Endothelial cell of umbilical vein (primary cell): ENCODE data around the gene ZER1. TPM values are rescaled to one million over a fixed set of nuclear protein-coding genes. Genes with fewer than 3 reads are reported as not detected.

ENCODE experiments used
- BruUV-seq: library from RNA; stranded (reverse); fragments of 400-500 nt; replicated peaks from 2 replicates; lab custom pipeline; 2021; lab: Mats Ljungman, UMichigan
- CTCF ChIA-PET: fragments of 300-600, 350-600 bp; sonication (Branson Sonifier 250); formaldehyde crosslinking; loops from one replicate; lab custom pipeline; 2021; ENCODE audit warnings: antibody characterized with exemption, inconsistent platforms; lab: Charles Lee
- POLR2A ChIA-PET: fragments of 300-600, 350-600 bp; sonication (Branson Sonifier 250); formaldehyde crosslinking; loops from one replicate; lab custom pipeline; 2021; ENCODE audit warnings: antibody characterized with exemption, inconsistent platforms; lab: Charles Lee
- DNase-seq: peaks from one replicate; pipeline ENCODE4 v3.0.0-alpha.2; 2011; ENCODE audit warnings: low read depth, low spot score
- FAIRE-seq: peaks from 2 replicates; lab custom pipeline; 2011; peaks lifted over from hg19 to GRCh38; lab: Jason Lieb, UNC
- H2AFZ ChIP-seq: 2 replicates; pipeline ENCODE4 v1.6.0; 2012; ENCODE audit warnings: low read depth, low read length, control low read depth, inconsistent platforms
- H3K27ac ChIP-seq: 2 replicates; pipeline ENCODE4 v1.5.1; 2011; ENCODE audit warnings: low read depth, mild to moderate bottlenecking, control low read depth, low read length, moderate library complexity; ENCODE audit not compliant: insufficient read depth
- H3K27me3 ChIP-seq, 2 experiments: 2 replicates each; pipeline versions ENCODE4 v1.6.0 to v1.6.1; 2011; ENCODE audit warnings: low read length in 2 of 2, mixed read lengths in 1 of 2; ENCODE audit not compliant: control insufficient read depth in 2 of 2, insufficient read depth in 2 of 2
- H3K36me3 ChIP-seq, 2 experiments: 2 replicates in 1 of 2; 3 replicates in 1 of 2; pipeline ENCODE4 v1.5.1; 2011; ENCODE audit warnings: low read length in 2 of 2, mild to moderate bottlenecking in 1 of 2, moderate library complexity in 1 of 2; ENCODE audit not compliant: control insufficient read depth in 2 of 2, insufficient read depth in 2 of 2; ENCODE audit errors: extremely low read depth in 1 of 2
- H3K4me1 ChIP-seq: 3 replicates; pipeline ENCODE4 v1.5.1; 2011; ENCODE audit warnings: mild to moderate bottlenecking, low read length; ENCODE audit not compliant: control insufficient read depth, insufficient read depth; ENCODE audit errors: extremely low read depth
- H3K4me2 ChIP-seq: 2 replicates; pipeline ENCODE4 v1.6.1; 2011; ENCODE audit warnings: low read length, control low read depth, mixed read lengths; ENCODE audit not compliant: insufficient read depth
- H3K4me3 ChIP-seq, 3 experiments: fragments of 200-600 bp in 1 of 3; sonication (generic), shearing (Covaris generic) in 1 of 3; replicated peaks in 1 of 3; 2 replicates each; pipeline ENCODE4 v1.5.1; 2011 to 2016; ENCODE audit warnings: control low read depth in 3 of 3, low read length in 3 of 3, mild to moderate bottlenecking in 2 of 3, inconsistent platforms in 1 of 3, low read depth in 1 of 3, moderate library complexity in 1 of 3; ENCODE audit not compliant: insufficient read depth in 1 of 3
- H3K79me2 ChIP-seq: 2 replicates; pipeline ENCODE4 v1.6.0; 2012; ENCODE audit warnings: low read length, inconsistent platforms; ENCODE audit not compliant: control insufficient read depth, insufficient read depth
- H3K9ac ChIP-seq: replicated peaks from 2 replicates; pipeline ENCODE3; 2011; ENCODE audit warnings: low read length, control low read depth; ENCODE audit not compliant: insufficient read depth; ENCODE audit errors: extremely low read depth
- H3K9me1 ChIP-seq: replicated peaks from 3 replicates; pipeline ENCODE4 v1.6.0; 2011; ENCODE audit warnings: mild to moderate bottlenecking, low read length; ENCODE audit not compliant: control insufficient read depth, insufficient read depth; ENCODE audit errors: extremely low read depth
- H3K9me3 ChIP-seq: replicated peaks from 2 replicates; pipeline ENCODE4 v1.5.1; 2012; ENCODE audit warnings: low read length, inconsistent platforms; ENCODE audit not compliant: control insufficient read depth, insufficient read depth
- H4K20me1 ChIP-seq: replicated peaks from 2 replicates; pipeline ENCODE3; 2011; ENCODE audit warnings: mild to moderate bottlenecking, low read length; ENCODE audit not compliant: control insufficient read depth, insufficient read depth; ENCODE audit errors: extremely low read depth
- CTCF ChIP-seq, 2 donors: IDR thresholded peaks; 1 replicate in 1 of 2; 2 replicates in 1 of 2; pipeline ENCODE4 v1.5.1; 2011; ENCODE audit warnings: low read length in 2 of 2, mild to moderate bottlenecking in 2 of 2, moderate library complexity in 2 of 2, control low read depth in 1 of 2, inconsistent platforms in 1 of 2, low read depth in 1 of 2; ENCODE audit not compliant: insufficient read depth in 1 of 2; ENCODE audit errors: extremely low read depth in 1 of 2
- EZH2 ChIP-seq: IDR thresholded peaks from 2 replicates; pipeline ENCODE4 v1.6.1; 2012; ENCODE audit warnings: borderline replicate concordance, low read depth, mild to moderate bottlenecking, moderate library complexity, low read length, inconsistent platforms; ENCODE audit not compliant: severe bottlenecking
- FOS ChIP-seq: IDR thresholded peaks from 2 replicates; pipeline ENCODE4 v1.6.1; 2011; ENCODE audit warnings: mild to moderate bottlenecking, low read length, moderate library complexity, borderline replicate concordance; ENCODE audit not compliant: insufficient read depth
- GATA2 ChIP-seq: IDR thresholded peaks from 2 replicates; pipeline ENCODE4 v1.7.0; 2011; ENCODE audit warnings: low read depth, mild to moderate bottlenecking, moderate library complexity, mixed read lengths, low read length; ENCODE audit not compliant: insufficient read length, insufficient read depth
- MAX ChIP-seq: IDR thresholded peaks from 2 replicates; pipeline ENCODE4 v1.6.1; 2011; ENCODE audit not compliant: insufficient read depth, insufficient read length
- MYC ChIP-seq: IDR thresholded peaks from one replicate; pipeline ENCODE4 v1.6.1; 2011; ENCODE audit warnings: mild to moderate bottlenecking, low read depth, low read length
- POLR2AphosphoS5 ChIP-seq: IDR thresholded peaks from 2 replicates; pipeline ENCODE4 v1.6.1; 2012; ENCODE audit warnings: low read depth, mild to moderate bottlenecking, control low read depth, low read length, moderate library complexity; ENCODE audit not compliant: insufficient read depth
- dilution Hi-C: fragments of 300-500 bp; cut with MboI; formaldehyde crosslinking; loops from one replicate; pipeline ENCODE4 v1.15.0; 2019; ENCODE audit warnings: low sequenced_read_pairs; ENCODE audit not compliant: extremely low pct_ligation_motif_present
- intact Hi-C: fragments of 100-400 bp; cut with micrococcal nuclease; formaldehyde crosslinking; loops from one replicate; pipeline ENCODE4 v1.10.0; 2022
- polyA plus RNA-seq, 4 experiments: library from polyadenylated mRNA; depleted of rRNA in 3 of 4; stranded (reverse) in 3 of 4; unstranded in 1 of 4; fragments of >200 nt; gene quantifications; 2 replicates each; pipeline versions ENCODE4 v1.2.1 to v1.2.3, GENCODE V29; 2011 to 2012; ENCODE audit warnings: missing spikeins in 1 of 4
- total RNA-seq: library from RNA; stranded (reverse); gene quantifications from 2 replicates; pipeline ENCODE4 v1.2.3, GENCODE V29; 2021

Gene ZER1
- total and polyA plus RNA-seq, 2 donors (not counting 3 experiments of a cell fraction or from before 2014, with no cell fraction given), result 23.0 to 29.9 TPM

GRCh38 chr9:128790536-128790935, 18.8 kb upstream of the ZER1 start:
- Histone ChIP-seq H2AFZ (no peak overlapping the region), H3K27ac (no peak overlapping the region), H3K4me1 (peaks cover 11% of the 10 kb centered on the region), H3K9ac (no peak overlapping the region), H3K4me3 (no peak overlapping the region), H3K79me2 (peaks cover 13% of the 10 kb centered on the region), H3K27me3 (no peaks in the 10 kb centered on the region), H3K9me1 (no peaks in the 10 kb centered on the region), H3K9me3 (no peaks in the 10 kb centered on the region), H4K20me1 (no peaks in the 10 kb centered on the region), H3K36me3 (peaks cover 11 to 34% of the 10 kb centered on the region in 2 experiments), H3K4me2 (no peak overlapping the region)
- dilution Hi-C loops (no loop called here), intact Hi-C loops (no loop called here)
- ChIA-PET POLR2A (no interaction called here), CTCF (interaction anchor here (0.7 kb wide), 1 partner anchor 8 kb away, joined by 3 read pairs; no protein-coding TSS in a partner anchor)
- BruUV-seq, result no TSS peak
- TF ChIP-seq CTCF (IDR thresholded peaks at IDR 0.05; ENCODE audit: extremely low read depth in 1 of 2, insufficient read depth in 1 of 2, low read depth in 1 of 2, low read length in 2 of 2) (no peak), MYC (no peak), POLR2AphosphoS5 (no peak), MAX (no peak), GATA2 (no peak), FOS (no peak), EZH2 (no peak)
- FAIRE-seq, result no peak
- no peak for DNase-seq
